ENCODE results near the gene CCDC68. TPM values are rescaled to one million over a fixed set of nuclear protein-coding genes. Genes with fewer than 3 reads are reported as not detected.
A peak's percentile ranks its signal among the peaks of the same experiment; 100 is the strongest.

CCDC68 gene
- total RNA-seq, 1 donor from 2014 or later, result 2.2 TPM

GRCh38 chr18:54938506-54938905 is 20.8 kb downstream of the CCDC68 start:
- TF ChIP-seq, protein P1, sequence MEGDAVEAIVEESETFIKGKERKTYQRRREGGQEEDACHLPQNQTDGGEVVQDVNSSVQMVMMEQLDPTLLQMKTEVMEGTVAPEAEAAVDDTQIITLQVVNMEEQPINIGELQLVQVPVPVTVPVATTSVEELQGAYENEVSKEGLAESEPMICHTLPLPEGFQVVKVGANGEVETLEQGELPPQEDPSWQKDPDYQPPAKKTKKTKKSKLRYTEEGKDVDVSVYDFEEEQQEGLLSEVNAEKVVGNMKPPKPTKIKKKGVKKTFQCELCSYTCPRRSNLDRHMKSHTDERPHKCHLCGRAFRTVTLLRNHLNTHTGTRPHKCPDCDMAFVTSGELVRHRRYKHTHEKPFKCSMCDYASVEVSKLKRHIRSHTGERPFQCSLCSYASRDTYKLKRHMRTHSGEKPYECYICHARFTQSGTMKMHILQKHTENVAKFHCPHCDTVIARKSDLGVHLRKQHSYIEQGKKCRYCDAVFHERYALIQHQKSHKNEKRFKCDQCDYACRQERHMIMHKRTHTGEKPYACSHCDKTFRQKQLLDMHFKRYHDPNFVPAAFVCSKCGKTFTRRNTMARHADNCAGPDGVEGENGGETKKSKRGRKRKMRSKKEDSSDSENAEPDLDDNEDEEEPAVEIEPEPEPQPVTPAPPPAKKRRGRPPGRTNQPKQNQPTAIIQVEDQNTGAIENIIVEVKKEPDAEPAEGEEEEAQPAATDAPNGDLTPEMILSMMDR (IDR thresholded peaks at IDR 0.05; ENCODE audit: unreplicated experiment), result no peak
- Mint-ChIP-seq H3K9me3 (ENCODE audit: low read depth) (no peaks in the 10 kb centered on the region), H3K27ac (no peak overlapping the region), H3K36me3 (ENCODE audit: insufficient read depth) (no peaks in the 10 kb centered on the region), H3K4me3 (ENCODE audit: low read depth) (no peak overlapping the region), H3K27me3 (no peaks in the 10 kb centered on the region), H3K4me1 (ENCODE audit: low read depth) (peaks cover 6% of the 10 kb centered on the region)
- no peak for DNase-seq (ENCODE audit: low spot score, unreplicated experiment)

GRCh38 chr18:54932472-54932871 is 26.8 kb downstream of the CCDC68 start:
- no peaks in the 10 kb centered on the region for H3K36me3 Mint-ChIP-seq (ENCODE audit: insufficient read depth)
- peaks cover 7% of the 10 kb centered on the region for H3K4me1 Mint-ChIP-seq (ENCODE audit: low read depth)
- H3K9me3 Mint-ChIP-seq (ENCODE audit: low read depth), result no peaks in the 10 kb centered on the region
- H3K27me3 Mint-ChIP-seq, result peaks cover 4% of the 10 kb centered on the region
- no peak overlapping the region for H3K4me3 Mint-ChIP-seq (ENCODE audit: low read depth)
- H3K27ac Mint-ChIP-seq, result peak overlapping the region; percentile 67
- TF ChIP-seq, protein P1 (IDR thresholded peaks at IDR 0.05; ENCODE audit: unreplicated experiment), result no peak
- DNase-seq (ENCODE audit: low spot score, unreplicated experiment), result no peak

DNA sequence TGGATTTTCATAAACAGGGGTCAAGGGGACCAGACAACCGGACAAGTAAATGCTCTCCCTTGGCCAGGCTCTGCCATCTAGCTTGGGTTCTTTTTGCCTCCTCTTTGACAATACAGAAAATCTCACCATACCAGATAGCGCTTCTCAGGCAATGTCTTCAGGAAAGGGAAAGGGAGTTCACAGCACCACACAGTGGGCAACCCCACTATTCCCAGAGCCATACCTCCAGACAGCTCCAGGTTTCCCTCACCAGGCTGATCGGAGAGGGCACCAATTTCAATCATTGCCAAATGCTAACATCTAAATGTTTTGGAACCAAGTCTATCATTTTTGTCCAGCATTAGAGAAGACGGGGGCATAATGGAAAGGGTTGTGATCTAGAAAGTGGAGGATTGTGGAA is 28.1 kb downstream of the CCDC68 start:
- no peak overlapping the region for H3K4me3 Mint-ChIP-seq (ENCODE audit: low read depth)
- H3K36me3 Mint-ChIP-seq (ENCODE audit: insufficient read depth), result no peaks in the 10 kb centered on the region
- no peak overlapping the region for H3K27ac Mint-ChIP-seq
- H3K9me3 Mint-ChIP-seq (ENCODE audit: low read depth), result no peaks in the 10 kb centered on the region
- H3K27me3 Mint-ChIP-seq, result peaks cover 4% of the 10 kb centered on the region
- peaks cover 7% of the 10 kb centered on the region for H3K4me1 Mint-ChIP-seq (ENCODE audit: low read depth)
- DNase-seq (ENCODE audit: low spot score, unreplicated experiment), result no peak
- TF ChIP-seq, protein P1 (IDR thresholded peaks at IDR 0.05; ENCODE audit: unreplicated experiment), result no peak

DNA sequence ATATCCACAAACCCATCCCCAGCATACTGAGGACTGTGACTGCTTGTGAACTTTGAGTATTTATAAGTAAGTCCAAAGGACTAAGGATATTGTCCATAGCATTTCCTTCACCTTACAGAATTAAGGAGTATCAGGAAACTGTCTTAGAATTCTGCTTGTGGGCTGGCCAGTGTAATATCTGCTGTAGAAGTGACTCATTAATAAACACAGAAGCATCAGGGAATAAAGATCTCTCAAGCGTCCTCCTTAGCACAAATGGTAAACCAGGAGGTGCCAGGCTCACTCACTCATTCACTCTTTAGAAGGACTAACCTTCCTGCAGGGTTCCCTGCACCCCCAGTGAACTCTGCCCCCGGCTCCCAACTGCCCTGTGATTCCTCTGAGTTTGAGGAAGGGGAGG is 31.0 kb downstream of the CCDC68 start:
- Mint-ChIP-seq H3K27me3 (peaks cover 4% of the 10 kb centered on the region), H3K9me3 (ENCODE audit: low read depth) (no peaks in the 10 kb centered on the region), H3K4me1 (ENCODE audit: low read depth) (peaks cover 1% of the 10 kb centered on the region), H3K27ac (no peak overlapping the region), H3K4me3 (ENCODE audit: low read depth) (no peak overlapping the region), H3K36me3 (ENCODE audit: insufficient read depth) (no peaks in the 10 kb centered on the region)
- DNase-seq (ENCODE audit: low spot score, unreplicated experiment), result no peak
- TF ChIP-seq, protein P1 (IDR thresholded peaks at IDR 0.05; ENCODE audit: unreplicated experiment), result no peak

- H3K27ac Mint-ChIP-seq, result no peak overlapping the region
- no peaks in the 10 kb centered on the region for H3K36me3 Mint-ChIP-seq (ENCODE audit: insufficient read depth)
- H3K4me3 Mint-ChIP-seq (ENCODE audit: low read depth), result no peak overlapping the region
- TF ChIP-seq, protein P1 (IDR thresholded peaks at IDR 0.05; ENCODE audit: unreplicated experiment), result no peak
- no peak for DNase-seq (ENCODE audit: low spot score, unreplicated experiment)
- H3K4me1 Mint-ChIP-seq (ENCODE audit: low read depth), result peaks cover 3% of the 10 kb centered on the region
- H3K9me3 Mint-ChIP-seq (ENCODE audit: low read depth), result no peaks in the 10 kb centered on the region
- H3K27me3 Mint-ChIP-seq, result peaks cover 7% of the 10 kb centered on the region
Measured at GRCh38 chr18:54926593-54927325, 32.5 kb downstream of the CCDC68 start.

Measured in progenitor cell of endocrine pancreas (in vitro differentiated cells).